Stimulated activated CD8-positive, alpha-beta memory T cell treated with anti-CD3 and anti-CD28 coated beads, Interleukin-2, amount 100 ng/mL, for 48 hours (primary cell): Measurements from ENCODE around the gene MYL2.

Source experiments
- DNase-seq, 2 donors: peaks; one replicate each; pipeline ENCODE4 v3.0.0-alpha.2; 2020; ENCODE audit warnings: low read depth in 2 of 2

The MYL2 gene

DNA sequence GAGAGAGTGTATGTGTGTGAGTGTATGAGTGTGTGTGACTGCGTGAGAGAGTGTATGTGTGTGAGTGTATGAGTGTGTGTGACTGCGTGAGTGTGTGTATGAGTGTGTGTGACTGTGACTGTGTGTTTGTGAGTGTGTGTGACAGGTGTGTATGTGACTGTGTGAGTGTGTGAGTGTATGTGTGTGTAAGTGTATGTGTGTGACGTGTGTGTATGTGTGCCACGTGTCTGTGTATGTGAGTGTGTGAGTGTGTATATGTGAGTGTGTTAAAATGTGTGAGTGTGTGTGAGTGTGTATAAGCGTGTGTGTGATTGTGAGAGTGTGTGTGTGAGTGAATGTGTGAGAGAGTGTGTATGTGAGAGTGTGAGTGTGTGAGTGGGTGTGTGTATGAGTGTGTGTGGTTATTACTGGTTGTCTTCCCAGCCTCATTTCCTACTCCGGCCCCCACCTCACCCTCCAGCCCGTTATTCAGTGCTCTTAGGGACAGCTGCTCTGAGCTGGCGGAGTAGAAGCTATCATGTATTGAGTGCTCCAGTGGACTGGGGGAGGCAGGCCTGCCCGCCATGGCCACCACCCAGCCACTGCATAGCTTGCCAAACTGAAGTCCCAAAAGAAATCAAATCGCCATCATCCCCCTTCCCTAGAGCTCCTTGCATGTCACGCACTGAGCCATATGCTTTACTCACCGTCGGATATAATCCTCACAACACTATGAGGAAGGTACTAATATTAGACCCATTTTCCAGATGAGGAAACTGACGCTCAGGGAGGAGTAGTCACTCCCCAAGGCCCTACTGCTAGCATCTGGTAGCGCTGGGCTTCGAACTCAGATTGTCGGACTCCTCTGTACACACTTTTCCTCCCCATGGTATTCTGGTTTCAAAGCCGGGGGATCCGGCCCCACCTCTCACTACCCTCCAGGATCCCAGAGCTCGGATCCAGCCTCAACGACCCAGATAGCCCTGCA, 10.3 kb upstream of the MYL2 start:
- no peak for DNase-seq

DNA sequence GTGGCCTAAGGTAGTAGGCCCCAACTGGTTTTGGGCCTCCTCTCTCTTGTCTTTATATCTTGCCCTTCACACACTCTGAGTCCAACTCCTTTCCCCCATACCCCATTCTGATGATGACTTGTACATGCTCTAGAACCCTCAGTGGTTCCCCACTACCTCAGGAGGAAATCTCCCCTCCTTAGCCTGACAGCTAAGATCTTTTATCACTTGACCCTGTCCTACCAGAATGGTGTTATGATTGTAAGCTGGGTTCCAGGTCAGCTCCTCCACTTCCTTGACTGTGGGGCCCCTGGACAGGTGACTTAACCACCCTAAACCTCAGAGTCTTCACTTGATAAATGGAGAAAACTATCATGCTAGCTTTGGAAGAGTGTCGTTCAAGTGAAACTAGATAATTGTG, 9.4 kb upstream of the MYL2 start:
- DNase-seq = no peak

DNA sequence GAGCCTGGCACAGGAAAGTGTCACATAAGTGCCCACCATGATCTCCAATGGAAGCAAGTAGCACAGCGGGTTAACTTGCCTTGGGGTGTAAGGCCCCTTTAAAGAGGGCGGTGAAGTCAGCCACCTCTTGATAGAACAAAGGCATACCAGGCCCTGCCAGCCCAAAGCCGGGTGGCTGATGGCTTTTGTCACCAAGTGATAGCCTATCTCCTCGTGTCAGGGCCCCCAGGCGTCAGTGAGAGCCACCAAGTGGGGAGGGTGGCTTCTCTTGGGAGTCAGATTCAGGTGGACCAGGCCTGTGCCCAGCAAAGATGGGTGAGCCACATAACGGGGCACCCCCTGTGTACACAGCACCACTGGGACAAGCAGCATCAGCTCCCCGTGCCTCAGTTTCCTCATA, 8.3 kb upstream of the MYL2 start:
- DNase-seq = no peak

DNA sequence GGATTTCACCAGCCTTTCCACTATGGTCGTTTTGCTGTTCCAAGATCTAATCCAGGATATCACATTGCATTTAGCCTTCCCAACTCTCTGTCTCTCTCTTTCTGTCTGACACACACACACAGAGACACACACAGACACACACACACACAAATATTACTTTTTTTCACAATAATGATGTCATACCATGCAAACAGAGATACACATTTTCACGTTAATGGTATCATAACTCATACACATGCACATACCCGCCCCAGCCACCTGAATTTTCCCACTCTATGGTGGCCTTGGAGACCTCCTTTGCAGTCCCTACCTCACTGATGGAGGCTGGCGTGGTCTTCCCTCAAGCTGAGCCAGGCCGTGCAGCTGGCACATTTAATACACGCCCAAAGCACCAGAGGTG, 7.2 kb upstream of the MYL2 start:
- DNase-seq = no peak

DNA sequence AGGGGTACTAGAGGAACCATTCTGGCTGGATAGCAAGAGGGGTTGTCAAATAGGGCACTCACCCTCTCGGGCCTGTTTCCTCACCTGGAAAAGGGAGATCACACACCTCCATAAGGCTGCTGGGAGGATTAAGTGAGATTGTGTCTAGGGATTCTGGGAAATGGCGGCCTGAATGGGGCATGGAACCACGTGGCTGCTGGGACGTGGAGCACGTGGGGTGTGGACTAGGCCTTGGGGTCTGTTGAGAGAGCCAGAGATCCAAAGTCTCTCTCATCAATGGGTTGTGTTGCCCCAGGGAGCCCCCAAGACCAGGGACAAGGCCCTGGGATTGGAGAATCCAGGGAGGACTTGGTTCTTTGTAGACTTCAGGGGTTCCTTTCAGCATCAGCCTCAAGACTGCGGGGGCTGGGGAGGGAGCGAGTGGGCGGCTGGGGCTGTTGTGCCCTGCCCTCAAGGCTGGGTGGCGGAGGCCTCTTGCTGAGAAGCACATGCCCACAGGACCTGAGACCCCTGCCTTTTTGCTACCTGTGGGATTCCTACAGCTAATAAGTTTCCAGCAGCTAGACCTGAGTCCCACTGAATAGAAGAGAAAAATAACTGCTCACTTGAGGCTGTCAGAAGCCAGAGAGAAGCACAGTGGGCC, 3.4 kb upstream of the MYL2 start:
- DNase-seq = no peak

DNA sequence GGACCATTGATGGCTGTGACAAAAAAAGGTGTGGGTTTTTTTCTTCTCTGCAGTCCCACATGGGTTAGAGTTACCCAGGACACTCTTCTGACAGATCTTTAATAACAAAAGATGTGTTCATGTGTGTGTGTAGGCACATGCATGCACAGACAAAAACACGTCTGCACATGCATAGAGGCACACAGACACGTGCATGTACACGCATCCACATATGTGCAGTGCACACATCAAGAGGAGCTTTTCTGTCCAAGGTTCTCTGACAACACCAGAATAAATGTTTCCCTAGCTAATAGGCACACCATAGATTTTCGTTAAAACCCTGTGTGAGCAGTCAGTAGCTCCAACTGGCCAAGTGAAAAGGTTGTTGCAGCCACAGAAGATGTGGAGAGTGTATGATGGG, 2.8 kb upstream of the MYL2 start:
- no peak for DNase-seq

DNA sequence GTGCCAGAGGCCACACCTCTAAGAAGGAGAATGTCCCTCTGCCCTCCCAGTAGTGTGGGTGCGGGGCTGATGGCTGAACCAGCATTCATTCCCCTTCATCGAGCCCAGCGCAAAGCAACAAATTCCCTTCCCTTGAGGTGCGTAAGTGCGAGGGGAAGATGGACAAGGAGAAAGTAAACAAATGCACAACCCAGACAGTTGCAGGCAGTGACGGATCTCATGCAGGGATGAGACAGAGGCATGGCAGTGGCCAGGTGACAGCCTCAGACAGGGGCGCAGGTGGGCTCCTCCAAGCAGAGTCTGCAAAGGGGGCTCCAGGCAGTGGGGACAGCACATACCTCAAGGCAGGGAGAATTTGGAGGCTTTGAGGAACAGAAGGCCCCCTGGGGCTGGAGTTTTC, 2.3 kb upstream of the MYL2 start:
- no peak for DNase-seq

DNA sequence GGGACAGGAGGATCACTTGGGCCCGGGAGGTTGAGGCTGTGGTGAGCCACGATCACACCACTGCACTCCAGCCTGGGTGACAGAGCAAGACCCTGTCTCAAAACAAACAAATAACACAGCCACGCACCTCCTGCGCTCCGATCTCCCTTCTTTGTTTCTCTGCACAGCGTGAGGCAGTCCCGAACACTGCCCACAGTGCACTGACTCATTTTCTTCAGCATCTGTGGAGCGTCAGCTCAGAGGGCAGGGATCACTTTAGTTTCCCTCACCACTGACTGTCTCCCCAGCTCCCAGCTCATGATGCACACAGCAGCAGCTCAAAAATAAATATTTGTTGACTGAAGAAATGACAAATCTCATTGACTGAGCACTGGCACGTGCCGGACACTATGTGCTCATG, 883 bp upstream of the MYL2 start:
- DNase-seq = no peak

DNA sequence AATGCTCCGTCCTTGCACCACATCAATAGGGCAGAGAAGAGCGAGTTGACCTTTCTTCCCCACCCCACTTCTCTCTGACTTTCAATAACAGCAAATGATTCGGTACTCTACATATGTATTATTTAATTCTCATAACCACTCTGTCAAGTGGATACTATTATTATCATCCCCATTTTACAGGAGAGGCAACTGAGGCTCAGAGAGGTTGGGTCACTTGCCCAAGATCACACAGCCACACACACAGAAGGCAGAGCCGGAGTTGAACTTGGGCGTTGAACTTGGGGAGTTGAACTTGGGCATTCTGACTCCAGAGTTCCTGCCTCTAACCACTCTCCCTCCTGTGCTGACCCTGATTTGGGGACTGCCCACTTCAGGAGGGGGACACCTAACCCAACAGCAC, 659 bp downstream of the MYL2 start:
- no peak for DNase-seq

DNA sequence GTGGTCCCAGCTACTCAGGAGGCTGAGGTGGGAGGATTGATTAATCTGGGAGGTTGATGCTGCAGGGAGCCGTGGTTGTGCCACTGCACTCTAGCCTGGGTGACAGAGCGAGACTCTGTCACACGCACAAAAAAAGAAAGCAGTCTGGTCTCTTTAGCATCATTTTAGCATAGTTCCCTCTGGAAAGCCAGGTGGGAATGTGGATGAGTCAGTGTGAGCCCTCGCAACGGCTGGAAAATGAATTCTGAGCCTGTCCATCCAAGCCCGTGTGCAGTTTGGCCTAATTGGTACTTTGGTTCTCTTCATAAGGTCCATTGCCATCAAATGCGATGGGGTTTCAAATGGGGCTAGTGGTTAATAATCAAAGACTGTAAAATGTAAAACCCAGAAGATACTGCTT, 2.4 kb downstream of the MYL2 start:
- no peak for DNase-seq

DNA sequence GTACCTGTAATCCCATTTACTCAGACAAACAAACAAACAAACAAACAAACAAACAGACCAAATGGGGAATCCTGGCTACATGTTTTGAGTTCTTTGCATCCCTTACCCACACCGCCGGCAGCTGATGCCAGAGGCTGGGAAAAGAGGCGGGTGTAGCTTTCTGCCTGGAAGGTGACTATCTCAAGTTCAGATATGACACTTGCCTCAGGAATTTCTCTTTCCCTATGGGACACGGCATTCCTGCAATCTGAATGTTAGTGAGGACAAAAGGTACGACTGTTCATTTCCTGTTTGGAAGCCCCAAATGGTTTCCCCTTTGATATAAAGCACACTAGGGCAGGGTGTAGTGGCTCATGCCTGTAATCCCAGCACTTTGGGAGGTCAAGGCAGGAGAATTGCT, 2.9 kb downstream of the MYL2 start:
- DNase-seq = no peak

DNA sequence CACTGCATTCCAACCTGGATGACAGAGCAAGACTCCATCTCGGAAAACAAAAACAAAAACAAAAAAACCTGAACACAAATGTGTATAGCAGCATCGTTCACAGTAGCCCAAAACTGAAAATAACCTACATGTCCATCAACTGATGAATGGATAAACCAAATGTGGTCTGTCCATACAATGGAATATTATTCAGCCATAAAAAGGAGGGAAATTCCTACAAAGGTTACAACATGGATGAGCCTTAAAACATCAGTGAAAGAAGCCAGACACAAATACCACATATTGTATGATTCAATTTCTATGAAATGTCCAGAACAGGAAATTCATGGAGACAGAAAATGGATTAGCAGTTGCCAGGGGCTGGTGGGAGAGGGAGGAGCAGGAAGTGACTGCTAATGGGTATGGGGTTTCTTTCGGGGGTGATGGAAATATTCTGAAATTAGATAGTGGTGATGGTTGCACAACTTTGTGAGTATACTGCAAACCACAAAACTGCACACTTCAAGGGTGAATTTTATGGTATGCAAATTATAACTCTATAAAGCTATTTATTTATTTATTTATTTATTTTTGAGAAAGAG, 4.0 kb downstream of the MYL2 start:
- DNase-seq = no peak

DNA sequence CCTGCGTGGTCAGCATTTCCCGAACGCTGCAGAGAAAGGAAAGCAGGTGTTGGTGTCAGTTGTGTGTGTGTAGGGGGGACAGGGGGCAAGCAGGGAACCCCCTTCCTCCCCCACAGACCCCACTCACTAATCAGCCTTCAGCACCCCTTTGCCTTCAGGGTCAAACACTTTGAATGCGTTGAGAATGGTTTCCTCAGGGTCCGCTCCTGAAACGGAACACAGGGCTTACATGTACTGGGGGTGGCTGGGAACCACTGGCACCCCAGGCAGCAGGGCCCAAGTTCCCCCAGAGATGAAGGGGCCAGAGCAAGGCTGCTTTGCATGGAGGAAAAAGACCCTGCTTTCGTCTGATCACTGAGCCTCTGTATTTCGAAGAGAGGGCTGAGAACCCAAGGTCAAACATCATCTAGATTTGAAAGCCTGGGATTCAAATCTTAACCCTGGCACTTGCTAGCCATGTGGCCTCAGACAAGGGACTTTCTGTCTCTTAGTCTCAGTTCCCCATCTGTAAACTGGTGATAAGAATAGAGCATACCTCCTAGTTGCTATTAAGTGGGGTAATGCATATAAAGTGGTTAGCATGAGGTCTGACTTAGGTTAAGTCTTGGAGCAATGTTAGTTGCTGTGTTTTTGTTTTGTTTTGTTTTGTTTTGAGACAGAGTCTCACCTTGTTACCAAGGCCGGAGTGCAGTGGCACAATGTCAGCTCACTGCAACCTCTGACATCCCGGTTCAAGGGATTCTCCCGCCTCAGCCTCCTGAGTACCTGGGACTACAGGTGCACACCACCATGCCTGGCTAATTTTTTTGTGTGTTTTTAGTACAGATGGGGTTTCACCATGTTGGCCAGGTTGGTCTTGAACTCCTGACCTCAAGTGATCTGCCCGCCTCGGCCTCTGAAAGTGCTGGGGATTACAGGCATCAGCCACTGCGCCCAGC, 7.0 kb downstream of the MYL2 start:
- DNase-seq = no peak

DNA sequence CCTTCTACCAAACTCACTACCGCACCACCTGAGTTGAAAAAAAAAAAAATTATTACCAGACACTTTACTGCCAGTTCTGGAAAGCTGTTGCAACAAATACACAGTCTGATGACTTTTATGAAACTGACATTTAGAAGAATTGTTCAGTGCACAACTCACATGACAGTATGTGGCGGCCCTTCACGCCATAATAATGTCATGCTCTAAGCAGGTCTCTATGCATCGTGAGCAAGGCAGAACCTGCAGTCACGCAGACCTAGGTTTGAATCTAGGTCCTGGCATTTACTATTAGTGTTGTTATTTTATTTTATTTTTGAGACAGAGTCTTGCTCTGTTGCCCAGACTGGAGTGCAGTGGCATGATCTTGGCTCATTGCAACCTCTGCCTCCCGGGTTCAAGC, 8.1 kb downstream of the MYL2 start:
- no peak for DNase-seq

DNA sequence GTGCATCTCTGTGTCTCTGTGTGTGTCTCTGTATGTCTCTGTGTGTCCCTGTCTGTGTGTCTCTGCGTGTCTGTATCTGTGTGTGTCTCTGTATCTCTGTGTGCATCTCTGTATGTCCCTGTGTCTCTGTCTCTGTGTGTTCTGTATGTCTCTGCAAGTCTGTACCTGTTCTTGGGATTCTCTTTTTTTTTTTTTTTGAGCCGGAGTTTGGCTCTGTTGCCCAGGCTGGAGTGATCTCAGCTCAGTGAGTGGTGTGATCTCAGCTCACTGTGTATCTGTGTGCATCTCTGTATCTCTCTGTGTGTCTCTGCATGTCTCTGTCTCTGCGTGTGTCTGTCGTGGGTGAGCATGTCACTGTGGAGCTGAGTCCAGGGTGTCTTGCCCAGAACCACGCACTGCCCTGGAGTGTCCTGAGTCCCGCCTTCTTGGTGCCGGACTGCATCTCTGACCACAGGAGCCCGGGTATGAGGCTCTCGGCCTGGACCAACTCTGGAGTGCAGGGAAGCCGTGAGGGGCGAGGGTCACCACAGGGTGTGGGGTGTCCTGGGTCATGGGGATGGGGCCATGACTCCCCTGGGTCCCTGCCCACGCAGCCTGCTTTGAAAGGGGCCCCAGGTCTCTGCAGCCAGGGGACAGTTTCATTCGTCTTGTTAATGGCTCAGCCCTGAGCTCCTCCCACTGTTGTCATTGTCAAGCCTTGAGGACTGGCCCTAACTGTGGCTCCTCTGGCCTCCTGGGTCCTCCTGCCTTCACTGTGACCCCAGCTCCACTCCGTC, 11.8 kb downstream of the MYL2 start:
- no peak for DNase-seq

DNA sequence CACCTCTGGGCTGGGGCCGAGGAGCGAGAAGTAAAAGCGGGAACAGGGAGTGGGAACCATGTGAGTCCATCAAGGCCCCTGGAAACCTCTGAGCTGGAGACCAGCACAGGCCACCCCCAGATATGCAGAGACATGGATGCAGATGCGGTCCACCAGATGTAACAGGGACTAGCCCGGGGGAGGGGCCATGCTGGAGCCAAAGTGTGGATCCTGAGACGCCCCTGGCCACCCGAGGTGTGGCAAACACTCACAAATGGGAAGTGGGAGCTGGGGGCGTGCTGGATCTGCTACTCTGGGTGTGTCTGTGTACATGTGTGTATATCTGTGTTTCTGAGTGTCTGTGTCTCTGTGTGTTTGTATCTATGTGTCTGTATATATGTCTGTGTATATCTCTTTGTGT, 12.8 kb downstream of the MYL2 start:
- no peak for DNase-seq

DNA sequence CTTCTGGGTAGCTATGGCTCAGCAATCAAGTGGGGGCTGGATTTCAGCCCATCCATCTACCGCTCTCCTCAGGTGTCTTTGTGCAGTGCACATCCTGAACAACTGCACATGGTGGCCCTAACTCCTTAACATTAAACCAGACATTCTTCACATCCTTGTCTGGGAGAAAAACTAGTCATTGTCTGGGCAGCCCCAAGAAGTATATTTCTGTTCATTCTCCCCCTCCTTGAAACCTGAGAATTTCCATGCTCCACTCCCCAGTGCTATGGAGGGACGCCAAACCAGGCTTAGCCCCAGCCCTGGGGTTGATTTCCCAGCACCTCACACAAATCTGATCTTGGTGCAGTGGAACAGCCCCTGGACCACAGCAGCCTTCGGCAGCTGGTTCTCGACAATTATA, 13.4 kb downstream of the MYL2 start:
- DNase-seq = no peak

DNA sequence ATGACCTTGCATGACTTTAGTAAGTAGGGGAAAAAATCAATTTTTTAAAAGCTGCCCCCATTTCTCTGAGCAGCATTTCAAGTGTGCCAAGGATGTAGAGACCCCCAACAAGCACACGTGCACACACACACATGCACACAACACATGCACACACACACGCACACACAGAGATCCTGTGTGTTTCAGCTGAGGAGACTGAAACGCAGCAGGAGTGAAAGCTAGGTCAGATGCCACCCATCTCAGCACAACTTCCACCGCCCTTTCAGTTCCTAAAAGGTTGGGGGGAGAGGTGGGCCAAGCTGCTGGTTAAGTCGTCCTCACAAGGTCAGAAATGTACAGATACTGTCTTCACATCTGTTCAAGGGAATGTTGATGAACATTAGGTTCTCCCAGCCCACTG, 13.9 kb downstream of the MYL2 start:
- no peak for DNase-seq

DNA sequence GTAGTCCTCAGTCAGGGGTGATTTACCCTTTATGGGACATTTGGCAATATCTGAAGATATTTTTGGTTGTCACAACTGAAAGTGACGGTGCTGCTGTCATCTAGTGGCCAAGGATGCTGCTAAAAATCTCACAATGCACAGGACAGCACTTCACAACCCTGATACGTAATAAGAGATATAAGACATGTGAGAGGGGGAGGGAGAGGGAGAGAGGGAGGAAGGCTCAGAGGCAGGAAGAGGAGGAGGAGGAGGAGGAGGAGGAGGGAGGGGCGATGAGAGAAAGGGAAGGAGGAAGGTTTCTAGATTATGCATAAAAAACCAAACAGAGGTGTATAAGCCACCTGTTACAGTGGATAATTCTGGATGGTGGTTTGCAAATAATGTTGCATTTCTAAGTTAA, 14.3 kb downstream of the MYL2 start:
- no peak for DNase-seq

DNA sequence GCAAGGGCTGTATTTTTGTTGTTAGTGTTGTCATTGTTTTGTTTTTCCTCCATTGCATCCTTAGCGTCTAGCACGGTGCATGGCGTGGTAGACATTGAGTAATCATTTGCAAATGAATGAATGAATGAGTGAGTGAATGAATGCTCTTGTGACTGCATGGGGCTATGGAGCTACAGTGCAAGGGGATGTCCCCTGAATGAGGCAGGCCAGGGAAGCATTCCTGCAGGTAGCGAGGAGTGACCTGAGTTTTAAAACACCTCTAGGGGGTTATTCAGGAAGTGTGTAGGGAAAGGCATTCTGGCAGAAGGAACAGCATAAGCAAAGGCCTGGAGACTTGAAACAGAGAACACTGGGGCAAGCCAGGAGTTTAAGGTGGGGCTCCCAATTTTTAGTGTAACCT, 16.9 kb downstream of the MYL2 start:
- no peak for DNase-seq

DNA sequence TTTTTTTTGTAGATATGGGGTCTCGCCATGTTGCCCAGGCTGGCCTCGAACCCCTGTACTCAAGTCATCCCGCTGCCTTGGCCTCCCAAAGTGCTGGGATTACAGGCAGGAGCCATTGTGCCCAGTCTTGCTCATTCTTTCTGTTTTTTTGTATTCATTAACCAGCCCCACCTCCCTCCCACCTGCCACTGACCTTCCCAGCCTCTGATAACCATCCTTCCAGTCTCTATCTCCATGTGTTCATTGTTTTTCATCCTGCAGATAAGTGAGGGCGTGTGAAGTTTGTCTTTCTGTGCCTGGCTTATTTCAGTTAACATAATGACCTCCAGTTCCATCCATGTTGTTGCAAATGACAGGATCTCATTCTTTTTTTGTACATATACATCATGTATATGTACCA, 19.0 kb downstream of the MYL2 start:
- no peak for DNase-seq
